GM12878 (cell line): ENCODE results near the gene POLRMT.

Experiments used
- CEBPB ChIP-seq, 2 experiments: fragments of 150-350 bp in 1 of 2; IDR thresholded peaks; 2 replicates each; pipeline ENCODE4 v1.6.1; 2012 to 2014; ENCODE audit warnings: low read depth in 2 of 2, low read length in 2 of 2, borderline replicate concordance in 1 of 2, inconsistent platforms in 1 of 2
- CHD1 ChIP-seq: IDR thresholded peaks from 2 replicates; pipeline ENCODE4 v1.6.1; 2012; ENCODE audit warnings: low read depth, low read length, improper control_type of control experiment
- CTCF ChIP-seq, 3 experiments: IDR thresholded peaks in 2 of 3; conservative IDR thresholded peaks in 1 of 3; 2 replicates each; pipeline ENCODE4 v1.5.1; 2011; ENCODE audit warnings: low read depth in 3 of 3, low read length in 3 of 3, mild to moderate bottlenecking in 3 of 3, control low read depth in 2 of 3, moderate library complexity in 2 of 3, inconsistent platforms in 1 of 3, mixed read lengths in 1 of 3; ENCODE audit not compliant: control insufficient read depth in 2 of 3, insufficient read depth in 1 of 3; ENCODE audit errors: extremely low read depth in 1 of 3
- EGR1 ChIP-seq, 2 experiments: IDR thresholded peaks; 1 replicate in 1 of 2; 2 replicates in 1 of 2; pipeline ENCODE4 v1.6.1; 2011 to 2012; ENCODE audit warnings: low read depth in 2 of 2, low read length in 2 of 2, borderline replicate concordance in 1 of 2, mild to moderate bottlenecking in 1 of 2, moderate library complexity in 1 of 2
- GATAD2B ChIP-seq: fragments of 450-650 bp; conservative IDR thresholded peaks from 2 replicates; pipeline ENCODE4 v1.6.1; 2017; ENCODE audit warnings: low read depth, mild to moderate bottlenecking, moderate library complexity
- KAT2A ChIP-seq: conservative IDR thresholded peaks from 2 replicates; pipeline ENCODE4 v1.6.1; 2011; ENCODE audit warnings: low read depth, low read length; ENCODE audit not compliant: control insufficient read depth
- MAX ChIP-seq: IDR thresholded peaks from 2 replicates; pipeline ENCODE4 v1.6.1; 2012; ENCODE audit warnings: low read depth, low read length, improper control_type of control experiment
- POLR2A ChIP-seq: IDR thresholded peaks from 2 replicates; pipeline ENCODE4 v1.6.1; 2011; ENCODE audit warnings: low read depth, mild to moderate bottlenecking, low read length
- RCOR1 ChIP-seq: conservative IDR thresholded peaks from 2 replicates; pipeline ENCODE4 v1.6.1; 2012; ENCODE audit warnings: low read depth, low read length, improper control_type of control experiment
- USF2 ChIP-seq: IDR thresholded peaks from 2 replicates; pipeline ENCODE4 v1.6.1; 2011; ENCODE audit warnings: low read depth, low read length, improper control_type of control experiment, borderline replicate concordance

- TF ChIP-seq CTCF (IDR thresholded peaks at IDR 0.05 in 2 of 3, conservative IDR thresholded peaks at IDR 0.05 in 1 of 3; ENCODE audit: control insufficient read depth in 2 of 3, extremely low read depth in 1 of 3, insufficient read depth in 1 of 3, low read depth in 3 of 3, low read length in 3 of 3): no peak
- TF ChIP-seq CHD1: no peak
- TF ChIP-seq KAT2A: no peak
- TF ChIP-seq MAX: no peak
- TF ChIP-seq GATAD2B: no peak
- no peak for TF ChIP-seq CEBPB (IDR thresholded peaks at IDR 0.05; ENCODE audit: borderline replicate concordance in 1 of 2, low read depth in 2 of 2, low read length in 2 of 2)
- no peak; the same call in 1 of the 2 replicates for TF ChIP-seq POLR2A
- no peak for TF ChIP-seq EGR1 (IDR thresholded peaks at IDR 0.05; ENCODE audit: borderline replicate concordance in 1 of 2, low read depth in 2 of 2, low read length in 2 of 2)
- no peak for TF ChIP-seq RCOR1
- TF ChIP-seq USF2: no peak
Measured at GRCh38 chr19:652467-653389, 19.4 kb upstream of the POLRMT start.
